T-helper 9 cell (primary cell): ENCODE data around the gene PIP4K2A.
"Not testable (repeated sequence)": the region's sequence is repeated elsewhere in the genome, so short reads cannot be mapped to it uniquely, and the experiment has no call there.

Experiments used
- DNase-seq: peaks from one replicate; pipeline ENCODE4 v3.0.0-alpha.2; 2020

Gene PIP4K2A

DNA sequence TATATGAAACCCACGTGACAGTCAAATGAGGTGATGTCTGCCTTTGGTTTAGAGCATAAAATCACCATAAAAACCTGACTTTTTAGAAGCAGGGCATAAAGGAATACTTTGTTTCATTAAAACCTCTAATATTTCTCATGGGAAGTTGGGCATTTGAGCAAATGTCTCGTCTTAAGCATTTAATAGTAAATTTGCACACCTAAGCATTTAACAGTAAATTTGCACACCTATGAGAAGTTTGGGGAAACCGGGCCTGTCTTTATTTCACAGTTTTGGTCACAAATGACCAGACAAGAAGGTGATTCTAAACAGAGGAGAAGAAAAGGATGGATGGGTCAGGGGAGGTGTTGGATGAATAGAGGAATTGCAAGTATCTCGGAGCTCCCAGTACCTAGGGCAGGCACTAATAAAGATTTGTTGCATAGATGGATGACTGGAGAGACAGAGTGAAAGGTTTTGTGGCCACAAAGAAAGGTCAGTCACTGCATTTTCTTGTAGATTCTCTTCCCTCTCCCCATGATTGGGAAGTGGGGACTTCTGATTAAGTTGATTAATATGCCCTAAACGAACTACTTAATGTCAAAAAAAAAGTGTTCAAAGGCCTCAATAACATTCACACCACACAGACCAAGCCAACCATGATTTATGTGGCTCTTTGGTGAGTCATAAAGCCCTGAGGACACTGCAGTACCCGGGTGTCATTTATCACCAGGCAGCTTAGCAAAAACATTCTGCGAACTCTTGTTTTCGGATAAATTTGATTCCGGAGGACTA, 210.9 kb downstream of the PIP4K2A start:
- DNase-seq: no peak

DNA sequence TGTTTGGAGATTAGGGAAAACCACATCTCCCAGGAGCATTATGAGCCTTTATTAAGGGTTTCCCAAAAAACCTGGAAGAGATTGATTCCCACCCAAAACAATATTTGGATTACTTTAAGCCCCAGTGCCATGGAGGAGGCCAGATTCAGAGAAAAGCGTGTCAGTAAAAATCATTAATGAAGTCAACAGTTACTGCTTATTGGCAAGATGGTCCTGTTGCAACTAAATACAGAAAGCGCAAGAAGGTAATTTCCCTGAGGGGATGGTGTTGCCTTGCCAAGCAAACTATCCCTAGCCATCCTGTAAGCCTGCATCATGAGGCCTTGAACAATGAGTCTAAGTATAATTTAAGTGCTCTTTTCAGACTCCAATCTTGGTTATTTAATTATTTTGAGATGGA, 212.5 kb downstream of the PIP4K2A start:
- DNase-seq: no peak

DNA sequence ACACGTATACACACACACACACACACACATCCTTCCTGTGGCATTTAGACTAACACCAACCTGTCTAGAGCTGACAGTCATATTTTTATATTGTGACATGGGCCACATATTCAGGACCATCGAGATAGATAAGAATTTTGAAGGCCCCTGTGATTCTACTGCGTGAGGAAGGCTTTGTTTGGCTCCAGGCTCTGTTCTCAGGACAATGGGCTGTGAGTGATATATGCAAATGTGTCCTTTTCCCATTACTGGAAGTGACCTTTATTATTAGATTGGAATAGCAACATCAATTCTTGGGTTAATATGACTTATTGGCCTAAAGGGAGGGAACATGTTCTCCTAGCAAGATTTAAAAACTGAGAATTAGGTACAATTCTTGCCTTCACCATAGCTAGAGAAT, 213.0 kb downstream of the PIP4K2A start:
- DNase-seq: no peak

DNA sequence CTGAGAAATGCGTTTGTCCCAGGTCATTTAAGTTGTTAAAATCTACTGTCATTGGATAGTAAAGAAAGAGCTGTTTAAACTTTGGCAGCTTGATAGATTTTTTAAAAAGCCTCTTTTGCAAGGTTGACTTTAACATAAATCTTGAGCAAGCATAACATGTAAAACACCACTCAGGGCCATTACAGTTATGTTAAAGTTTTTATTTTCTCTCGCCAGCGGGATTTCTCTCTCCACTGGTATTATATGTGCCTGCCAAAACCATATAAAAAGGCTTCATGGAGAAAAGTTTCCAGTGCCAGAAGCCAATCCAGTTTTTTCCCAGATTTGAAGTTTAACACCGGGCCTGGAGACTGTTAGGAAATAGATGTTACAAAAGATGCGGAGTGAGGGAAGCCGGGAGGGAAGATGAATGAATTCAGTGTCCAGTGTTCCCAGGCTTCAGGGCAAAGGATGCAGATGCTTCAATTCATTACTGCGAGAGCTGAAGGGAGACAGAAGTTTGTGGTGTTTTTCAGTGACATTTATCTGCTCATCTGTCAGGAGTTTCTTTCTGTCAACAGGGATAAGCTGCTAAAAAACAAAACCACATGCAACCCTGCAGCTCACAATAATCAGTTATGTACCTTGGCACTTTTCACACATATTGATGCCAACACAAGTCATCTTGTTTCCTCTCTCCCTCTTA, 213.6 kb downstream of the PIP4K2A start:
- no peak for DNase-seq

DNA sequence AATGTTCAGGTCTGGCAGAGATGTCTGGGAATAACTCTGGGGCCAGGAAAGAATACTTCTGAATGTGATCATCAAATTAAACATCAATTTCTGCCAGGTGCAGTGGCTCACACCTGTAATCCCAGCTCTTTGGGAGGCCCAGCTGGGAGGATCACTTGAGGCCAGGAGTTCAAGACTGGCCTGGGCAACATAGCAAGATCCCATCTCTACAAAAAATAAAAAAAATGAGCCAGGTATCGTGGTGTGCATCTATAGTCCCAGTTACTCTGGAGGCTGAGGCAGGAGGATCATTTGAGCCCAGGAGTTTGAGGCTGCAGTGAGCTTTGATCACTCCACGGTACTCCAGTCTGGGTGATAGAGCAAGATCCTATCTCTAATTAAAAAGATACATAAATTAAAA, 214.4 kb downstream of the PIP4K2A start:
- not testable (repeated sequence) for DNase-seq

DNA sequence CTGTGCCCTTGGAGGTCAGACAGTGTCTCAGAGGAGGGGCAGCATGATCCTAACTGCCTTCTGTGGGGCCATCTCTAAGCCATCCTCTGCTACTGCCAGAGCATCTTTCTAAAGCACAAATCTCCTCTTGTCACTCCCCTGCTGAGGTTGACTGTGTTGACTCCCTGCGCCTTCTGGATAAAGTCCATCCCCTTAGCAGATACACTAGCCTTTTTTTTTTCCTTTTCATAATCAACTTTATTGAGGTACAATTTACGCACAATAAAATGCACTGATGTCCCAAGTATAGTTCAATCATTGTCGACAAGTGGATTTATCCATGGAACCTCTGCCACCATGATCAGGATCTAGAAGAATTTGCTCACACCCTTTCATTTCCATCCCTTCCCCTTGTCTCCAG, 219.0 kb downstream of the PIP4K2A start:
- no peak for DNase-seq

DNA sequence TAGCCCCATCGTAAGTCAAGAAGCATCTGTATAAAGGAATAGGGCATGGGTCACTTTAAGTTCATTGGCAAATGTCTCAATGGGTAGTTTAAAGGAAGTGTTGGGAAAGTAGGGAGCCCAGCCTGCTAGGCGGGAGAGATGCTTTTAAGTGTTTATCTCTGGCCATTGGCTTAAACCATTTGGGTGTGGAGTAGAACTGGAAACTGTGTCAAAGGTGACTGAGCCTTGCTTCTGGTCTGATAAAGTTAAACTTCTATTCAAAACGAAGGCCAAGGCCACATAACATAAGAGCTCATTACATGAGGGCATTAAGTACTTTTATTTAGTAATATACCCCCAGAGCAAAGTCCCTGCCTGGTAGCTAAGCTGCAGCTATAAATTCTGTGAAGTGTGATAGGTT, 220.4 kb downstream of the PIP4K2A start:
- no peak for DNase-seq

DNA sequence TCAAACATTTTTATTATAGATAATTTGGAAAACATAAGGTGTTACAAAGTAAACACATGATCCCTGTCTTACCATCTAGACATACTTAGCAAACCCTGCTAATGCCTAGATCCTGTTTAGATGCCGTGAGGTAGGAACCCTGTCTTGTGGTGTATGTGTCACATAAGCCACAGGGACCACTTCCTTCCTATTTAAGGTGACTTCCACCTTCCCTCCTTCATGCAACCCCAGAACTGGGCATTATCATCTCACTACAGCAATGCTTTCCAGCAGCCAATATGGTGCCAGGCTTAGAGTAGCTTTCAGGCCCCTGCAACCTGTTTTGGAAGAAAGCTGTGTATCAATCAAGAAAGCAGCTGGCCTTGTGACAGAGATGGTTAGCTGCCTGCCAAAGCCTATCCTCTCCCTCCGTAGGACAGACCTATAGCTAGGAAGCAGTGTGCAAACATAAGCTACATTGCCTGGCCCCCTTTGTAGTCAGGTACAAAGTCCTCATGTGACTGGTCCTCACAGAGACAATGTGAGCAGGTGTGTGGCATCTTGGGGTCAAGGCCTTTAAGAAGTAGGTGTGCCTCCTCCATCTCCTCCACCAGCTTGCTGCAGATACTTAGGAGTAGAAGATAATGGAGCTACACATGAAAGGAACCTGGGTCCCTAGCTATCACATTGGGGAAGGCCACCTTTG, 222.3 kb downstream of the PIP4K2A start:
- no peak for DNase-seq

DNA sequence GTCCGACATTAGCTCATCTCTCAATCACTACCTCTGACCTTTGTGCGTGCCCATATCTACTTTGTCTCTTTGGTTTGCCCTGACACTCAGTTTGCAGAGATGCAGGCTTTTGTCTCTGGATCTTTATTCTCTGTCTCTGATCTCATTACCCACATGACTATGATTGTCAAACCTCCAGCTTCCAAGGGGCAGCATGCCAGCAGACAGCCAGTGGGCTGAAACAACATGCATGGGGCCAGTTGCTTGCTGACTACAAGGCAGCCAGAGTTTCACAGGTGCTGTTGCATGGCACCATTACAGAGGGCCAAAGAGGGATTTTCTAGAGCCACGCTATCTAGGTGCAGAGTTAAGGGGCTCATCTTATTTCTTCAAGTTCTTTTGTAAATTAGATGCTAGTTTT, 222.9 kb downstream of the PIP4K2A start:
- DNase-seq: no peak

DNA sequence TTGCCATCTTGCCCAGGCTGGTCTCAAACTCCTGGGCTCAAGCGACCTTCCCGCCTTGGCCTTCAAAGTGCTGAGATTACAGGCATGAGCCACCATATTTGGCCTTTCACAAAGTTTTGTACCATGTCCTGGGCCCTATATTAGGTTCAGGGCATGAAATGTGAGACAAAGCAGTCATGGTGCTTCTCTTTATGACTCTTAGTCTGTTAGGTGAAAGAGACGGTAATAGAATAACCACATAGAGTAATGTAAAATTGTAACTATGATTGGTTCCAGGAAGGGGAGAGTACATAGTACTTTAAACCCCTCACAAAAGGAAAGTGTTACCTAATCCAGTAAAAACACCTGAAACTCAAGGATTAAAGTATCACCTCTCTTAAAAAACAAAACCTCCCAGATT, 224.4 kb downstream of the PIP4K2A start:
- DNase-seq: no peak

DNA sequence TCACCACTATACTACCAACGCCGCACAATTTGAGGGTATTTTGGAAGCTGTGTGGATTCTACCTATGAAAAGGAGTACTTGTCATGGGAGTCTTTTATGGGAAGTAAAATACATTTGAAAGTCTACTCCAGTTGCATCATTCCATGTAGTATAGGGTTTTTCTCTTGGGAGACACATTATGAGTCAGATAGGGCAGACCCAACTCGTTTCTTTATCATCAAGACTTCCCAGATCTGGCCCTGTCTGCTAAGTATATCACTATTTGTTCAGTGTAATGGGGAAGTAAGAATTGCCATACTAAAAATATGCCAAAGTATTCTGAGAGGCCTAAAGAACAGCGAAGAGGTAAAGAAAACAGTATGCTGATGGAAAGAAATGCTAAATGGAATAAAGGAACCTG, 224.9 kb downstream of the PIP4K2A start:
- DNase-seq: no peak

DNA sequence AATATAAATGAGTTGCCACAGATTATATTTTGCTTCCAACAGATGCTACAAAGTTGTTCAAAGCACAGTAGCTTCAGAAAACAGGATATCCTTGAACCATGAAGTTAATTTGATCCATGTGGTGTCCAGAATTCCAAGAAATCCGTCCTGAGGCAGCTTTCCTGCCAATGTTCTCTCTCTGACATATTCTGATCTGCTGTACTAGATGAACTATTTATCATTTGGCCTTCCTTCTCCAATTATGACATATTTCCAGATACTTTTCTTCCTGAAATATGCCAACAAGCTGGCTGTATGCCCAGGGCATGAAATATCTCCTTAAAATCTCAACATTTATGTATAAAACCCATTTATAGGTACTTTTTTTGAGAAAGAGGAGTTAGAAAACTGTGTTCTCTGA, 227.9 kb downstream of the PIP4K2A start:
- no peak for DNase-seq
